Epithelial cell of proximal tubule (primary cell): ENCODE results near the gene MRPL21. TPM values are rescaled to one million over a fixed set of nuclear protein-coding genes. Genes with fewer than 3 reads are reported as not detected.
A peak's percentile ranks its signal among the peaks of the same experiment; 100 is the strongest.

ENCODE experiments used
- DNase-seq: peaks from one replicate; pipeline ENCODE4 v3.0.0-alpha.2; 2011; ENCODE audit warnings: low read depth
- H3K4me3 ChIP-seq: 2 replicates; pipeline ENCODE4 v1.5.1; 2011; ENCODE audit warnings: low read depth, mild to moderate bottlenecking, low read length
- CTCF ChIP-seq: conservative IDR thresholded peaks from 2 replicates; pipeline ENCODE4 v1.5.1; 2012; ENCODE audit warnings: low read depth, mild to moderate bottlenecking, low read length
- total RNA-seq: library from RNA; depleted of rRNA; stranded (reverse); fragments of >200 nt; gene quantifications from 2 replicates; pipeline ENCODE4 v1.2.3, GENCODE V29; 2015

MRPL21 gene
- 80.1 and 107 TPM in 2 replicates for total RNA-seq

- TF ChIP-seq CTCF, result no peak
- peak within 1 kb of the TSS; percentile 100 for H3K4me3 ChIP-seq
- DNase-seq, result peak; percentile 16
Measured at GRCh38 chr11:68903288-68904247, at the start of gene MRPL21, which contains the start of gene IGHMBP2. MRPL21 (minus strand) TSS chr11:68903832; CDS start chr11:68903810, 22 bp downstream. IGHMBP2 (plus strand) TSS chr11:68903891; CDS start chr11:68903953, 62 bp downstream.

- no peak for TF ChIP-seq CTCF
- no peak overlapping the region for H3K4me3 ChIP-seq
- no peak for DNase-seq
Measured at GRCh38 chr11:68950762-68951161, 47.1 kb upstream of the MRPL21 start.

GRCh38 chr11:68950270-68950669 is 46.6 kb upstream of the MRPL21 start:
- no peak for DNase-seq
- peak; percentile 45 for TF ChIP-seq CTCF
- H3K4me3 ChIP-seq, result no peak overlapping the region

GRCh38 chr11:68948935-68949334 is 45.3 kb upstream of the MRPL21 start:
- DNase-seq, result no peak
- no peak for TF ChIP-seq CTCF
- H3K4me3 ChIP-seq, result no peak overlapping the region

- no peak overlapping the region for H3K4me3 ChIP-seq
- TF ChIP-seq CTCF, result no peak
- no peak for DNase-seq
Measured at GRCh38 chr11:68948496-68948895, 44.9 kb upstream of the MRPL21 start.

GRCh38 chr11:68947151-68947550 is 43.5 kb upstream of the MRPL21 start:
- no peak for TF ChIP-seq CTCF
- H3K4me3 ChIP-seq, result no peak overlapping the region
- no peak for DNase-seq
